ENCODE data around the gene PUM1. TPM values are rescaled to one million over a fixed set of nuclear protein-coding genes. Genes with fewer than 3 reads are reported as not detected.

The PUM1 gene
- total RNA-seq, 1 experiment from 2014 or later = 43.3 TPM

GRCh38 chr1:31005617-31006166 is 59.8 kb downstream of the PUM1 start:
- BruUV-seq (replicated peaks) = no TSS peak
- H3K4me1 ChIP-seq (ENCODE audit: insufficient read depth, low read length) = peaks cover 12% of the 10 kb centered on the region
- no peaks in the 10 kb centered on the region for H3K27me3 ChIP-seq (ENCODE audit: low read length)
- peaks cover 41% of the 10 kb centered on the region for H4K20me1 ChIP-seq (ENCODE audit: low read length)
- DNase-seq = no peak
- H3K79me2 ChIP-seq (ENCODE audit: low read length) = peaks cover 91% of the 10 kb centered on the region
- intact Hi-C loops (cut with micrococcal nuclease) = no loop called here
- peaks cover 44% of the 10 kb centered on the region for H3K36me3 ChIP-seq (ENCODE audit: low read depth, low read length)
- no peak overlapping the region for H3K9ac ChIP-seq (ENCODE audit: low read length)
- TF ChIP-seq EZH2 (IDR thresholded peaks at IDR 0.05; ENCODE audit: low read length, unreplicated experiment) (no peak), EZH2phosphoT487 (IDR thresholded peaks at IDR 0.05; ENCODE audit: borderline replicate concordance, low read length) (no peak), CTCF (conservative IDR thresholded peaks at IDR 0.05; ENCODE audit: low read depth, low read length) (no peak)
- H3K4me3 ChIP-seq (ENCODE audit: low read length) = no peak overlapping the region
- ChIA-PET POLR2A (ENCODE audit: unreplicated experiment) (no interaction called here), CTCF (no interaction called here)
- no peak overlapping the region for H3K27ac ChIP-seq (ENCODE audit: low read length)
- no peaks in the 10 kb centered on the region for H3F3A ChIP-seq (ENCODE audit: low read length, unreplicated experiment)
- H3K4me2 ChIP-seq (ENCODE audit: low read length) = no peak overlapping the region
- ATAC-seq = no peak
- no peaks in the 10 kb centered on the region for H3K9me2 ChIP-seq (replicated peaks; ENCODE audit: low read length)
- H2AFZ ChIP-seq (ENCODE audit: low read length) = no peak overlapping the region
- H3K9me3 ChIP-seq (ENCODE audit: low read length) = no peaks in the 10 kb centered on the region

GRCh38 chr1:31005198-31005597 is 60.3 kb downstream of the PUM1 start:
- peaks cover 91% of the 10 kb centered on the region for H3K79me2 ChIP-seq (ENCODE audit: low read length)
- peaks cover 12% of the 10 kb centered on the region for H3K4me1 ChIP-seq (ENCODE audit: insufficient read depth, low read length)
- H3K27me3 ChIP-seq (ENCODE audit: low read length) = no peaks in the 10 kb centered on the region
- no peaks in the 10 kb centered on the region for H3K9me3 ChIP-seq (ENCODE audit: low read length)
- H2AFZ ChIP-seq (ENCODE audit: low read length) = no peak overlapping the region
- H3F3A ChIP-seq (ENCODE audit: low read length, unreplicated experiment) = no peaks in the 10 kb centered on the region
- H3K27ac ChIP-seq (ENCODE audit: low read length) = no peak overlapping the region
- no peak for DNase-seq
- no peak overlapping the region for H3K4me2 ChIP-seq (ENCODE audit: low read length)
- H3K9ac ChIP-seq (ENCODE audit: low read length) = no peak overlapping the region
- POLR2A ChIA-PET (ENCODE audit: unreplicated experiment) = no interaction called here
- H3K36me3 ChIP-seq (ENCODE audit: low read depth, low read length) = peaks cover 44% of the 10 kb centered on the region
- CTCF ChIA-PET = no interaction called here
- no peak for TF ChIP-seq CTCF (conservative IDR thresholded peaks at IDR 0.05; ENCODE audit: low read depth, low read length)
- TF ChIP-seq EZH2 (IDR thresholded peaks at IDR 0.05; ENCODE audit: low read length, unreplicated experiment) = no peak
- no peak for TF ChIP-seq EZH2phosphoT487 (IDR thresholded peaks at IDR 0.05; ENCODE audit: borderline replicate concordance, low read length)
- no TSS peak for BruUV-seq (replicated peaks)
- H3K4me3 ChIP-seq (ENCODE audit: low read length) = no peak overlapping the region
- H3K9me2 ChIP-seq (replicated peaks; ENCODE audit: low read length) = no peaks in the 10 kb centered on the region
- H4K20me1 ChIP-seq (ENCODE audit: low read length) = peaks cover 38% of the 10 kb centered on the region
- intact Hi-C loops (cut with micrococcal nuclease) = no loop called here
- ATAC-seq = no peak

- H3K79me2 ChIP-seq (ENCODE audit: low read length) = peaks cover 90% of the 10 kb centered on the region
- POLR2A ChIA-PET (ENCODE audit: unreplicated experiment) = interaction anchor here (0.6 kb wide), 1 partner anchor 1461 kb away, joined by 3 read pairs; the partner anchor contains the start of gene ZBTB8B
- CTCF ChIA-PET = no interaction called here
Measured at GRCh38 chr1:31004231-31004621, 61.3 kb downstream of the PUM1 start.

More at GRCh38 chr1:31004231-31004621, 61.3 kb downstream of the PUM1 start:
- Histone ChIP-seq H3K4me2 (ENCODE audit: low read length) (no peak overlapping the region), H3K9me3 (ENCODE audit: low read length) (no peaks in the 10 kb centered on the region), H4K20me1 (ENCODE audit: low read length) (peaks cover 39% of the 10 kb centered on the region), H3K9me2 (replicated peaks; ENCODE audit: low read length) (no peaks in the 10 kb centered on the region), H3K4me1 (ENCODE audit: insufficient read depth, low read length) (peaks cover 12% of the 10 kb centered on the region), H3K9ac (ENCODE audit: low read length) (no peak overlapping the region), H3K27ac (ENCODE audit: low read length) (no peak overlapping the region), H3K27me3 (ENCODE audit: low read length) (no peaks in the 10 kb centered on the region), H3K36me3 (ENCODE audit: low read depth, low read length) (peaks cover 50% of the 10 kb centered on the region), H2AFZ (ENCODE audit: low read length) (no peak overlapping the region), H3F3A (ENCODE audit: low read length, unreplicated experiment) (no peaks in the 10 kb centered on the region), H3K4me3 (ENCODE audit: low read length) (no peak overlapping the region)
- DNase-seq = no peak
- intact Hi-C loops (cut with micrococcal nuclease) = no loop called here
- TF ChIP-seq EZH2phosphoT487 (IDR thresholded peaks at IDR 0.05; ENCODE audit: borderline replicate concordance, low read length) = no peak
- no peak for TF ChIP-seq EZH2 (IDR thresholded peaks at IDR 0.05; ENCODE audit: low read length, unreplicated experiment)
- TF ChIP-seq CTCF (conservative IDR thresholded peaks at IDR 0.05; ENCODE audit: low read depth, low read length) = no peak
- no peak for ATAC-seq
- BruUV-seq (replicated peaks) = TSS peak; percentile 9
